ENCODE results near the gene STAT5A. TPM values are rescaled to one million over a fixed set of nuclear protein-coding genes. Genes with fewer than 3 reads are reported as not detected.
A peak's percentile ranks its signal among the peaks of the same experiment; 100 is the strongest.

The STAT5A gene
- total and polyA plus RNA-seq, 9 of the 15 experiments (the other 6 are each of a cell fraction or from before 2014, with no cell fraction given): 79.9 to 415 (median 196) TPM

DNA sequence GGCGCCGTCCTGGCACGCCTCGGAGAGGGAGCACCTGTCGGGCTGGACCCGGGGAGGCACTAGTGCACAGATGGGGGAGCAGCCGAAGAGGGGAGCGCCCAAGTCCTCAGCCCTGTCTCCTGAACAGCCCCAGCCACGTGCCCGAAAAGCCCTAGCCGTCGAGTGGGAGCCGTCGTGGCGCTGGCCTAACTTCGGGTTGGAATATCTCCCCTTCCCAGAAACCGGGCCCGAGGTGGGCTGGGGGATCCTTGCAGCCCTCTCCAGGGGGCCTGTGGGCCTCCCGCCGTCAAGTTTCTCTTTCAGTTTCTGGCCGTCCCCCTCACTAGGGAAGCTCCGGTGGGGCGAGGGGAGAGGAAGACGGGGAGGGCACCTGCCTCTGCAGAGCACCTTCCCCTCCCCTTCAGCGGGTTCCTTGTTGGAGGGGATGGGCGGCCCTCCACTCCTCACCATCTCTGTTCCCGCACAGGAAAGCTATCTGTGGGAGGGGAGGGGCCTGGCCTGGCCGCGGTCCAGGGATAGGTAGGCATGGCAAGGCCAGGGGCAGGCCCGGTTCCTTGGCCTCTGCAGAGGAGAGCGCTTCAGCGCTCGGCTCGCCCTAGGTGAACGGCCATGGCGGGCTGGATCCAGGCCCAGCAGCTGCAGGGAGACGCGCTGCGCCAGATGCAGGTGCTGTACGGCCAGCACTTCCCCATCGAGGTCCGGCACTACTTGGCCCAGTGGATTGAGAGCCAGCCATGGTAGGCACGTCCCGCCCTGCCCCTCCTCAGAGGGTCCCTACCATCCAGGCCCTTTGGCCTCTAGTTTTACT lies 709 bp downstream of the STAT5A start (continued):
- TF ChIP-seq, protein P1, sequence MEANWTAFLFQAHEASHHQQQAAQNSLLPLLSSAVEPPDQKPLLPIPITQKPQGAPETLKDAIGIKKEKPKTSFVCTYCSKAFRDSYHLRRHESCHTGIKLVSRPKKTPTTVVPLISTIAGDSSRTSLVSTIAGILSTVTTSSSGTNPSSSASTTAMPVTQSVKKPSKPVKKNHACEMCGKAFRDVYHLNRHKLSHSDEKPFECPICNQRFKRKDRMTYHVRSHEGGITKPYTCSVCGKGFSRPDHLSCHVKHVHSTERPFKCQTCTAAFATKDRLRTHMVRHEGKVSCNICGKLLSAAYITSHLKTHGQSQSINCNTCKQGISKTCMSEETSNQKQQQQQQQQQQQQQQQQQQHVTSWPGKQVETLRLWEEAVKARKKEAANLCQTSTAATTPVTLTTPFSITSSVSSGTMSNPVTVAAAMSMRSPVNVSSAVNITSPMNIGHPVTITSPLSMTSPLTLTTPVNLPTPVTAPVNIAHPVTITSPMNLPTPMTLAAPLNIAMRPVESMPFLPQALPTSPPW (CRISPR knock-in tag; IDR thresholded peaks at IDR 0.05): peak; percentile 30; the same call in 1 of the 2 replicates
- TF ChIP-seq ZNF224 (CRISPR knock-in tag; IDR thresholded peaks at IDR 0.05) (no peak), ZNF324 (CRISPR knock-in tag; IDR thresholded peaks at IDR 0.05) (no peak), ZBED1 (IDR thresholded peaks at IDR 0.05) (0 out of 2 replicates have a peak, but pooled peaks have one; percentile 23), ZNF212 (CRISPR knock-in tag; IDR thresholded peaks at IDR 0.05) (no peak), YY1 (IDR thresholded peaks at IDR 0.05; ENCODE audit: borderline replicate concordance in 1 of 3, control insufficient read depth in 1 of 3, extremely low read depth in 1 of 3, insufficient read depth in 3 of 3, insufficient read length in 1 of 3, insufficient replicate concordance in 2 of 3, low read depth in 1 of 3, low read length in 2 of 3) (peak in 2 of 3 experiments; percentile 55 to 72), TGIF2 (CRISPR knock-in tag; IDR thresholded peaks at IDR 0.05) (no peak), ILK (tag; IDR thresholded peaks at IDR 0.05; ENCODE audit: borderline replicate concordance, low read depth) (no peak), SREBF1 (IDR thresholded peaks at IDR 0.05; ENCODE audit: borderline replicate concordance, low read depth, low read length) (no peak), ZC3H4 (CRISPR knock-in tag; IDR thresholded peaks at IDR 0.05; ENCODE audit: borderline replicate concordance) (no peak), THRAP3 (IDR thresholded peaks at IDR 0.05; ENCODE audit: borderline replicate concordance) (no peak)
- TF ChIP-seq, protein P2, sequence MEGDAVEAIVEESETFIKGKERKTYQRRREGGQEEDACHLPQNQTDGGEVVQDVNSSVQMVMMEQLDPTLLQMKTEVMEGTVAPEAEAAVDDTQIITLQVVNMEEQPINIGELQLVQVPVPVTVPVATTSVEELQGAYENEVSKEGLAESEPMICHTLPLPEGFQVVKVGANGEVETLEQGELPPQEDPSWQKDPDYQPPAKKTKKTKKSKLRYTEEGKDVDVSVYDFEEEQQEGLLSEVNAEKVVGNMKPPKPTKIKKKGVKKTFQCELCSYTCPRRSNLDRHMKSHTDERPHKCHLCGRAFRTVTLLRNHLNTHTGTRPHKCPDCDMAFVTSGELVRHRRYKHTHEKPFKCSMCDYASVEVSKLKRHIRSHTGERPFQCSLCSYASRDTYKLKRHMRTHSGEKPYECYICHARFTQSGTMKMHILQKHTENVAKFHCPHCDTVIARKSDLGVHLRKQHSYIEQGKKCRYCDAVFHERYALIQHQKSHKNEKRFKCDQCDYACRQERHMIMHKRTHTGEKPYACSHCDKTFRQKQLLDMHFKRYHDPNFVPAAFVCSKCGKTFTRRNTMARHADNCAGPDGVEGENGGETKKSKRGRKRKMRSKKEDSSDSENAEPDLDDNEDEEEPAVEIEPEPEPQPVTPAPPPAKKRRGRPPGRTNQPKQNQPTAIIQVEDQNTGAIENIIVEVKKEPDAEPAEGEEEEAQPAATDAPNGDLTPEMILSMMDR (IDR thresholded peaks at IDR 0.05 in 2 of 3, conservative IDR thresholded peaks at IDR 0.05 in 1 of 3; ENCODE audit: insufficient read depth in 2 of 3, low read depth in 1 of 3, low read length in 3 of 3): no peak
- TF ChIP-seq, protein P3, sequence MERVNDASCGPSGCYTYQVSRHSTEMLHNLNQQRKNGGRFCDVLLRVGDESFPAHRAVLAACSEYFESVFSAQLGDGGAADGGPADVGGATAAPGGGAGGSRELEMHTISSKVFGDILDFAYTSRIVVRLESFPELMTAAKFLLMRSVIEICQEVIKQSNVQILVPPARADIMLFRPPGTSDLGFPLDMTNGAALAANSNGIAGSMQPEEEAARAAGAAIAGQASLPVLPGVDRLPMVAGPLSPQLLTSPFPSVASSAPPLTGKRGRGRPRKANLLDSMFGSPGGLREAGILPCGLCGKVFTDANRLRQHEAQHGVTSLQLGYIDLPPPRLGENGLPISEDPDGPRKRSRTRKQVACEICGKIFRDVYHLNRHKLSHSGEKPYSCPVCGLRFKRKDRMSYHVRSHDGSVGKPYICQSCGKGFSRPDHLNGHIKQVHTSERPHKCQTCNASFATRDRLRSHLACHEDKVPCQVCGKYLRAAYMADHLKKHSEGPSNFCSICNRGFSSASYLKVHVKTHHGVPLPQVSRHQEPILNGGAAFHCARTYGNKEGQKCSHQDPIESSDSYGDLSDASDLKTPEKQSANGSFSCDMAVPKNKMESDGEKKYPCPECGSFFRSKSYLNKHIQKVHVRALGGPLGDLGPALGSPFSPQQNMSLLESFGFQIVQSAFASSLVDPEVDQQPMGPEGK (CRISPR knock-in tag; IDR thresholded peaks at IDR 0.05; ENCODE audit: borderline replicate concordance): no peak
- TF ChIP-seq, protein P4, sequence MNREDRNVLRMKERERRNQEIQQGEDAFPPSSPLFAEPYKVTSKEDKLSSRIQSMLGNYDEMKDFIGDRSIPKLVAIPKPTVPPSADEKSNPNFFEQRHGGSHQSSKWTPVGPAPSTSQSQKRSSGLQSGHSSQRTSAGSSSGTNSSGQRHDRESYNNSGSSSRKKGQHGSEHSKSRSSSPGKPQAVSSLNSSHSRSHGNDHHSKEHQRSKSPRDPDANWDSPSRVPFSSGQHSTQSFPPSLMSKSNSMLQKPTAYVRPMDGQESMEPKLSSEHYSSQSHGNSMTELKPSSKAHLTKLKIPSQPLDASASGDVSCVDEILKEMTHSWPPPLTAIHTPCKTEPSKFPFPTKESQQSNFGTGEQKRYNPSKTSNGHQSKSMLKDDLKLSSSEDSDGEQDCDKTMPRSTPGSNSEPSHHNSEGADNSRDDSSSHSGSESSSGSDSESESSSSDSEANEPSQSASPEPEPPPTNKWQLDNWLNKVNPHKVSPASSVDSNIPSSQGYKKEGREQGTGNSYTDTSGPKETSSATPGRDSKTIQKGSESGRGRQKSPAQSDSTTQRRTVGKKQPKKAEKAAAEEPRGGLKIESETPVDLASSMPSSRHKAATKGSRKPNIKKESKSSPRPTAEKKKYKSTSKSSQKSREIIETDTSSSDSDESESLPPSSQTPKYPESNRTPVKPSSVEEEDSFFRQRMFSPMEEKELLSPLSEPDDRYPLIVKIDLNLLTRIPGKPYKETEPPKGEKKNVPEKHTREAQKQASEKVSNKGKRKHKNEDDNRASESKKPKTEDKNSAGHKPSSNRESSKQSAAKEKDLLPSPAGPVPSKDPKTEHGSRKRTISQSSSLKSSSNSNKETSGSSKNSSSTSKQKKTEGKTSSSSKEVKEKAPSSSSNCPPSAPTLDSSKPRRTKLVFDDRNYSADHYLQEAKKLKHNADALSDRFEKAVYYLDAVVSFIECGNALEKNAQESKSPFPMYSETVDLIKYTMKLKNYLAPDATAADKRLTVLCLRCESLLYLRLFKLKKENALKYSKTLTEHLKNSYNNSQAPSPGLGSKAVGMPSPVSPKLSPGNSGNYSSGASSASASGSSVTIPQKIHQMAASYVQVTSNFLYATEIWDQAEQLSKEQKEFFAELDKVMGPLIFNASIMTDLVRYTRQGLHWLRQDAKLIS (CRISPR knock-in tag; IDR thresholded peaks at IDR 0.05): no peak

All from K562 (cell line).